GM23248 (cell line): ENCODE measurements around the gene ABCB9.

Source experiments
- EZH2 ChIP-seq: fragments of 200-600 bp; sonication (generic); IDR thresholded peaks from 2 replicates; pipeline ENCODE4 v1.6.1; 2018; ENCODE audit warnings: antibody characterized with exemption, mild to moderate bottlenecking; ENCODE audit not compliant: insufficient read depth, poor library complexity, severe bottlenecking
- EZH2phosphoT487 ChIP-seq: fragments of 200-600 bp; sonication (generic); IDR thresholded peaks from 2 replicates; pipeline ENCODE4 v1.6.1; 2018; ENCODE audit warnings: antibody characterized with exemption, moderate library complexity, mild to moderate bottlenecking, low read depth; ENCODE audit not compliant: insufficient read depth

DNA sequence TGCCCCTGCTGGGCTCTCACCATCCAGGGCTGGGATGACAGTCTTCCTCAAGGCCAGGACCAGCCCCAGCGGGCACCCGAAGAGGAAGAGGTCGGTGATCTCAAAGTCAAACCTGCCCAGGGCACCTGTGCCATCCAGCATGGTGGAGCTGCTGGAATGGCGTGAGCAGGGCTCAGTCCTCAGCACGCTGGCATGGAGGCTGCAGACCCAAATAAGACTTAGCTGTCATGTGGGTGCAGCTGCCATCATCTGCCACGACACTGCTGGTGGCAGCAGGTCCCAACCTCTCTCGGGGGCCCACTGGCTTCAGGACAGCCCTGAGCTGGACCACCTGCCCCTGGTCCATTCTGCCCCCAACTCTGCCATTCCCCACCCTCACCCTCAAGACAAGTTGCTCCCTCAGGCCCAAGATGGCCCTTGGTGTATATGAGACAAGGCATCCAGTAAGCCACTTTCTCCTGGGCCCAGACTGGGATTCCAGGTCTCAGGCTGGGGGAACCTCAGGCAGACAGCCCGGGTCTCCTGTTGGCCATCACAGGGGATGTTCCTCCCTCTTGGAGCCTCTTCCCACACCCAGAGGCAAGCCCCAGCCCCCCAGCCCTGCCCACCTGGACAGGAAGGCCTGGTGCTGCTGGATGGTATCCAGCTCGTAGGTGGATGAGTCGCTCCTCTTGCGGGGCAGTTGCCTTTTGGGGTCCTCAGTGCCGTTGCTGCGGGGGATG lies 28.7 kb upstream of the ABCB9 start:
- no peak for TF ChIP-seq EZH2
- no peak for TF ChIP-seq EZH2phosphoT487
